GM19463 (cell line): ENCODE results near the gene TIGAR.

Experiments
- ATAC-seq: cut with Tn5 transposase; IDR thresholded peaks from one replicate; pipeline ENCODE4 v1.9.1; 2021; ENCODE audit warnings: mild to moderate bottlenecking, moderate library complexity; ENCODE audit not compliant: unreplicated experiment

TIGAR gene

DNA sequence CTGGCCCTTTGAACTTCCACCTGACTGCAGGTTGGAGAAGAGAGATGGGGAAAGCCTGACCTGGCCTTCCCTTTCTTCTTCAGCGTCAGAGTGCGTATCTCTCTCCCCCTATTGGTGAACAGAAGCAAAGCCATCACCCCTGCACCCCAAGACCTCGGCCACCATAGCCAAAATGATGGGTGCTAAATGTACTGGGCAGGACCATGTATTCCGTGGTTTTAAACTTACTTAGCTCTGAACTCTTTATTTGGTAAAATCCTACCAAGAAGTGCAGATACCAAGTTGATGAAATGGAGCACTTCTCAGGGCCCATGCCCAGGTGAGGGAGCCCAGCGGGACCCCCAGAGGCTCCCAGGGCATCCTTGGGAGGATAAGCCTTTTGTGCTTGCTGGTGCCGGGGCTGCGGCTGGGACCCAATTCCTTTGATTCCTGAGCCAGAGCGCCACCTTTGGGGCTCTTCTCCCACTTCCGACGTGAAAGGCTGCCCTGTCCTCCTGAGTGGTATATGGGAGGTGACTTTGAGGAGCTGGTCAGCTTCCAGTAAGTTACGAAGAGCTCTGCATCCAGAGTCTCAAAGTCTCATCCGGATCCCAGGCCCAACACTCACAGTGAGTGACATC is 38.0 kb upstream of the TIGAR start:
- ATAC-seq = no peak

GRCh38 chr12:4283512-4284255 is 37.3 kb upstream of the TIGAR start:
- ATAC-seq = no peak

- ATAC-seq = no peak
Measured at GRCh38 chr12:4284306-4284705, 36.7 kb upstream of the TIGAR start.

GRCh38 chr12:4285070-4285469 is 35.9 kb upstream of the TIGAR start:
- ATAC-seq = no peak

DNA sequence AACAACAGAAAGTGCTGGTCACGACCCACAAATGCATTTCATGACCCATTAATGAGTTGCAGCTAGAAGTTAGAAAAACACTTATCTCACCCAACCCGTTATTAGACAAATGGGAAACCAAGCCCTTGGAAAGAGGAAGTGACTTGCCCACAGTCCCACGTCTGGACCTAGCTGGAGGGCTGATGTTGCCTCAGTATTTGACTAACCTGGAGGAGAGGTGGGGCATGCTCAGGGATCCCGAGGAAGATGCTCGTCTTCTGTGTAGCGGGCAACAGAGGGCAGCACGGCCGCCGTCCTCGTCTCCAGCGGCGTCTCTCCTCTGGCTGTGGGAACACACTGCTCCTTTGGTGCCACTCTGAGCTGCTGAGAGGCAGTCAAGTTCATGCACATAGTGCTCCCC is 34.8 kb upstream of the TIGAR start:
- no peak for ATAC-seq

DNA sequence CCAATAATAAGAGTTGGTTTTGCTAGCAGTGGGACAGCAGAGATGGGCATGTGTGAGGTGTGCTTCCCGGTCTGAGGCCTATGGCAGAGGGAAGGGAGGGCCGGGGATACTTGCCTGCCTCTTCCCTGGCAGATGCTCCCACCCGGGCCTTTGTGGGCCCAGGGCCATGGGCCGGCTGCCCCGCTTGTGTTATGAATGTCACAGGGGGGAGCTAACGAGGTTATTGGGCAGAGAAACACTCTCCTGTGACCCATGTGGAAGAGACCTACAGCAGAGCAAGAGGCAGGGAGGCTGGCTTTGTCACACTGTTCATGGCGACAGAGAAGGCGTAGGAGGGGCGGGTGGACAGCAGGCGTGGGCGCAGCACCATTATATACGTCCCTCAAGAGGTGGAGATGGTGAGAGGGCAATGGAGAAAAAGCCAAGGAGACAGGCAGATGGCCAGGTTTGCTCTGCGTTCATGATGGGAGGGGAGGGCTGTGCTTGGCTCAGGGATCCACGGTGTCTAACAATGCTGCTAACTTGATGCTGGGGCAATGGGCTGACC is 34.2 kb upstream of the TIGAR start:
- no peak for ATAC-seq

DNA sequence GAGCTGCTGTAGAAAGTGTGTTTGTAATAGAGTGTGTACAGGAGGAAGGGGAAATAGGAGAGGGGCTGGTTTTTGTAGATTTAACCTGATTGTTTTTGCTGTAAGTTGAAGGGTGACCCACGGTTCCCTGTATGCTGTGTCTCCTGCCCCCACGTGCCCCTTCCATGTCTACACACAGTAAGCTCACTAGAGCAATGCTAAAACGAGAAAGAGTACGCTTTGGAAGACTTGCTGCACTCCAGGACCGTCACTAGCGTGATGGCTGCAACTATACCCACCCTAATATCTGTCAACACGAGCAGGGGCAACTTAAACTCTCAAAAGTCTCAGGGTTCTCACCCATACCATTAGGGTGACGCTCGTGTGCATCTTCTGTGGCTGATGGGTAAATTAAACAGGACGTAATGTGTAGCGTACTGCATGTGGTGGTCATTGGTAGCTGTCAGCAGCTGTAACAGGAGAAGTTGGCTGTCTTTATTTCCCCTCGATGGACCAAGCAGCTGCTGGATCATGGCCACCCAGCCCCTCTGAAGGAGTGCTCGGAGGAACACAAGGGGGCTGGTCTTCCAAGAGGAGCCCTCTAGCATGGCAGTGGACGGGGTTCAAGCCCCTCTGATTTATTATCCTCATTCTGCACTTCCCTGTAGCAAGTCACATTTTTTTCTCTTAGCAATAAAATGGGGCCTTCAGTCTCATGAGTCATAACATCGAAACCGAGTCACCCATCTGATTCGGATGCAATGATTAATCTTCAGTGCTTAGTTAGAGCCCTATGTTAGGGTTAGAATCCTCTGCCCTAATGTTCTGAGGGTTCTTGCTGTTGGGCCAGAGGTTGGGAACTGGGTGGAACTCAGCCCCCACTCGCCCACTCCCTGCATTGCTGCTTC is 33.4 kb upstream of the TIGAR start:
- no peak for ATAC-seq

DNA sequence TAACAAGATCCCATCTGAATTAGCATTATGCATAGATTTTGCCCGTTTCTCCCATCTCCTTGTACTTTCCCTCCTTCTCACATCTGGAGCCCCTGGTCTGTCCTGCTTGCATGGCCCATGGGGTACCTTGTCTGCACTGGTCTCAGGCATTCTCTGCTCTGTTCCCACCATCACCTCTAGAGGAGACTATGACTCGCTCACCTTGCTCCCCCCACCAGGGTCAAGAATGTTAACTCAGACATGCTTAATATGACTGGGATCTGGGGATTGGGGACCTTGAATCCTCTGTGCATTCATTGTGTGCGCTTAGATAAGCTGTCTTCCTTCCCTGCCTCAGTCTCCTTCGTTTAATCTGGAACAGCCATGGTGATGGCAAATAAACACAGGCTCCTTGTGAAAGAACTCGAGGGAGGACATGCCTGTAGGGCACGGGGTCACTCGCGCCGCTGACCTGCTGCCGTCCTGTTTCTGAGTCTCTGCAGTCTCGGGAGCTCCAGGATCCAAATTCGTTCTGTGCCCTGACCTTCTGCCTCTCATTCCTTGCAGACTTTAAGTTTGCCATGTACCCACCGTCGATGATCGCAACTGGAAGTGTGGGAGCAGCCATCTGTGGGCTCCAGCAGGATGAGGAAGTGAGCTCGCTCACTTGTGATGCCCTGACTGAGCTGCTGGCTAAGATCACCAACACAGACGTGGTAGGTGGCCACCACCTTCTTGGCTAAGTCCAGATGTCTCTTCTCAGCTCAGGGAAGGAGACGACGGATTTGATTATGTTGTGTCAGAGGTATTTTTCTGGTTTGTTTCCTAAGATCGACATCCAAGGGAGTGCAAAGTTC is 32.5 kb upstream of the TIGAR start:
- no peak for ATAC-seq

DNA sequence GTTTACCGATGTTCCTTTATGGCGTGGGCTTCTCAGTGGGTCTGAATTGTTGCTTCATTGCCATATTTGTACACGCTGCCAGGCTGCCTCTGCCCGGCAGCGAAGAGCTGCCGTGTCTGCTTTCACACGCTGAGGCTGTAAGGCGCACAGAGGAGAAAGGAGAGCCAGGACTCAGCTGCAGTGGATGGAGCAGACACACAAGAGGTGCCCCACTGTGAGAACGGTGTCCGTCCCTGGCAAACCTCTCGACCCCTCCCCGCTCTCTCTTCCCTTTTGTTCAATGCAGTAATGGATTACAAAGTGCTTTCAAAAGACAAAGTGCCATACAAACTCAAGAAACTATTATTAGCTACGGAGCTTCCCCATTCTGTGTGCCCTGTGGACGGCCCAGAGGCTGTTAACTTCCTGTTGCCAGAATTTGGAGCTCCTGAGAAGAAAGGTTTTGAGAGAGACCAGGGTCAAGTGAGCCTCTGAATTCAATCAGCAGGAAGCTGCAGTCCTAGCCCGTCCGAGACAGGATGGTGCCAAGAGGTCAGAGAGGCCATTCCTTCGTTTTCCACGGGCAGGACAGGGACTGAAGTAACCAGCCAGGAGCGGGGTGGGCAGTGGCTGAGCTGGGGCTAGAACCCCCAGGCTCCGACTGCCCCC is 31.7 kb upstream of the TIGAR start:
- no peak for ATAC-seq

DNA sequence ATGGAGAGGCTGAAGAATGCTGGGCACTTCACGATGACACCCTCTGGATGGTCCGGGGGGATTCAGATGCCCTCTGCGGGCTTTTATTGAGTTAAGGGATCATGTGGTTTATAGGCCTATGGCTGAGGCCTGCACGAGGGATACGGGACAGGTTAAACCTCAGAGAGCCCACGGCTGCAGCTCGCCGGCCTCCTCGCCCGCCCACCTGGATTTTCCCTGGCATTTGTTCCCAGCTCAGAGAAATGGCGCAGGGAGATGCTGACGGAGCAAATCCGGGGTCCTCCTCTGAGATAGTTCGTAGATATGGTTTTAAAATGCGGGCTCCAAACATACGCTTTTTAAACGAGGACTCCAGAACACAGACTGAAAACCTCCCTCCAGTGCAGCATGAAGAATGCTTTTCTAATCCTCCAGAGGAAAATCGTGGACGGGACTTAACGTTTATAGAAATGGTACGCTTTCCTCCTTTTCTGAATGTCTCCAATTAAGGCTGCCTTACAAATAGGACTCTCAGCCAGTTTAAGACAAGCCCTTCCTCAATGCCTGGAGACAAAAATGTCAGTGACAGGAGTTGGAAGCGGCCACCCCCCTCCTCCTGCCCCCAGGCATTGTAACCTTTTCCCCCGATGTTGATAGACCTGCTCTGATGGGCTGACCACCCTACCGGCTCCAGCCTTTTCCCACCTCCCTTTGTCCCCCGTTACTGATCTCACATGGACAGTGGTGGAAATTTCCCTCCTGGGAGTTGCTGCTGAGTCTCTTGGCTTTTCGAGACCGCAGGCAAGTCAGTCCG is 30.8 kb upstream of the TIGAR start:
- ATAC-seq = no peak

GRCh38 chr12:4292341-4293073 is 28.5 kb upstream of the TIGAR start:
- no peak for ATAC-seq

DNA sequence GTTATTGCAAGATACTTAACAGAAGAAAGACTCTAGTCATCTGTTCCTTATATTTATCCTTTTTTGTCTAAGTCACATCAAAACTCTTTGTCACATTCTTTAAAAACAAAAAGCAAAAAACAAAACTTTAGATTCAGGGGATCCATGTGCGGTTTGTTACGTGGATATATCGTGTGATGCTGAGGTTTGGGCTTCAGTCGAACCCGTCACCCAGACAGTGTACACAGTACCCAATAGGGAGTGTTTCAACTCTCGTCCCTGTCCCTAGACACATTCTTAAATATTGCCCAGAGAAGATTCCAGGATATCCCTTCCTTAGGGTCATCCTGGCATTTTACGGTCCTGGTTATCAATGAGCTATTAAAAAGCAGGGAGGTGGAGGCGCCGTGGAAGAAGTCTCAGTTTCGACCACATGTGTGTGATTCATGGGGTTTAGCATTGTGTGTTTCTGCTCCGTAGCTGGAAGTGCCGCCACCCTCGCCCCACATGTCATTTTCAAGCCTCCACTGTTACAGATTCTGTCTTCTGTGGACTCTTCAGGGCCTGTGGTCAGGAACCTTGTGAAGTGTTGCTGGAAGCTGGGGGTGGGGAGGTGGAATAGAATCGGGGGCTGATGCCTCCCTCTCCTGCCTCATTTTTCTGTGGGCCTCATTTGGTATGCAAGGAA is 27.6 kb upstream of the TIGAR start:
- ATAC-seq = no peak

DNA sequence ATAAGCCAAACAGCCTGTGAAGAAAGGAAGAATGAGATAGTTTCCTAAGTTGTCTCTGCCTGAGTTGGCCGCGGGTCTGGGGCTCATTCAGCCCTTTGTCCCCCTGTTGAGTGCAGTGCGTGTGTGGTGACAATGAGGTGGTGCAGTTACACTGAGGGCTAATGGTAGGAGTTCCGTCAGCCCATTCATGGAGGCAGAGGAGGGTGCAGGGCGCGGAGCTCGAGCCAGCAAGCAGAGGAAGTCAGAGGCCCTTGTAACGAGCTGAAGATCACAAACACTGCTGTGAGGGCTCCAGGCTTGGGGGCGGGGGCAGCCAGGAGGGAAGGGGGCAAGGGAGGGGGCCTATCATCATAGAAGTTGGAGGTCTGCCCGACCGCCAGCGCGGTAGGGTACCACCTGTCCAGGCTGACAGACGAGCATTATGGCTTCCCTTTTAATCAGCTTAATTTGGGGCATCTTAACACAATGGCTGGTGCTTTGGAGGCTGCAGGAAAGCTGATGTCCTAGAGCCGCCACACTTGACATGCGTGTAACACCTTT is 27.0 kb upstream of the TIGAR start:
- no peak for ATAC-seq

- no peak for ATAC-seq
Measured at GRCh38 chr12:4296751-4297150, 24.3 kb upstream of the TIGAR start.

DNA sequence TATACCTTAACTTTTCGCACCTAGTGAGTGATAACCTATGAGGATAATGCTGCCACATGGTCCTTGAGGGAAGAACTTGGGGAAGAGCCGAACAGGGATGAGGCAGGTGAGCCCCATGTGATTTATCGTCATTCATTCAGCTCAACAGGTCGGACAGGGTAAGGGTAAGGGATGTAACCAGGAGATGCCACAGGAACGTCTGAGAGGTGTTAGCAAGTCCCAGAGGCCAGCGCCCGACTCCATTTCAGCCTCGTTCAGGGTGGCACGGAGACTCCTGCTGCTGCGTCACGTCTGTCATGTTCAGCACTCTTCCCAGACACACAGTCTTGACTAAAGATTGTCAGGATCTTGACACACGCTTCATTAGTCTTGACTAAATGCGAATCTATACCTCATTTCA is 23.4 kb upstream of the TIGAR start:
- no peak for ATAC-seq

- no peak for ATAC-seq
Measured at GRCh38 chr12:4300883-4301282, 20.1 kb upstream of the TIGAR start.

GRCh38 chr12:4301932-4302501 is 19.0 kb upstream of the TIGAR start:
- no peak for ATAC-seq

GRCh38 chr12:4302881-4303280 is 18.1 kb upstream of the TIGAR start:
- ATAC-seq = no peak
